Measurements from ENCODE around the gene GRAP2. TPM values are rescaled to one million over a fixed set of nuclear protein-coding genes. Genes with fewer than 3 reads are reported as not detected.

The GRAP2 gene
- total and polyA plus RNA-seq, 2 of the 13 experiments (the other 11 are each of a cell fraction or from before 2014, with no cell fraction given), result 0.15 TPM; not detected in 1

GRCh38 chr22:39897841-39898240 is 3.0 kb upstream of the GRAP2 start (continued):
- TF ChIP-seq ZNF687 (CRISPR knock-in tag; IDR thresholded peaks at IDR 0.05), result no peak
- TF ChIP-seq GMEB2 (CRISPR knock-in tag; IDR thresholded peaks at IDR 0.05; ENCODE audit: low read depth), result no peak
- TF ChIP-seq ZNF260 (CRISPR knock-in tag; IDR thresholded peaks at IDR 0.05; ENCODE audit: borderline replicate concordance, low read depth), result no peak
- TF ChIP-seq ZNF589 (CRISPR knock-in tag; conservative IDR thresholded peaks at IDR 0.05), result no peak
- TF ChIP-seq ZFP36 (IDR thresholded peaks at IDR 0.05; ENCODE audit: borderline replicate concordance, low read depth, low read length, partially characterized antibody), result no peak
- no peak for TF ChIP-seq SALL1 (CRISPR knock-in tag; IDR thresholded peaks at IDR 0.05)
- TF ChIP-seq RAD21 (CRISPR knock-in tag; IDR thresholded peaks at IDR 0.05), result no peak
- TF ChIP-seq HNRNPUL1 (IDR thresholded peaks at IDR 0.05; ENCODE audit: low read depth, low read length), result no peak
- no peak for TF ChIP-seq PRPF4 (IDR thresholded peaks at IDR 0.05; ENCODE audit: low read depth, low read length, poor library complexity, severe bottlenecking)
- no peak for TF ChIP-seq ZNF740 (CRISPR knock-in tag; IDR thresholded peaks at IDR 0.05)
- no peak for TF ChIP-seq PHF21A (CRISPR knock-in tag; IDR thresholded peaks at IDR 0.05)
- no peak for TF ChIP-seq BHLHE40 (IDR thresholded peaks at IDR 0.05; ENCODE audit: low read length)
- no peak for TF ChIP-seq NR2F1 (CRISPR knock-in tag; IDR thresholded peaks at IDR 0.05)
- no peak for TF ChIP-seq PCBP1 (IDR thresholded peaks at IDR 0.05; ENCODE audit: borderline replicate concordance, low read depth, low read length)
- TF ChIP-seq ZNF652 (CRISPR knock-in tag; IDR thresholded peaks at IDR 0.05; ENCODE audit: borderline replicate concordance, low read depth), result no peak
- no peak for TF ChIP-seq NCOR1 (IDR thresholded peaks at IDR 0.05; ENCODE audit: borderline replicate concordance, low read length)

All from HepG2 (cell line).